ENCODE data around the gene COBL. TPM values are rescaled to one million over a fixed set of nuclear protein-coding genes. Genes with fewer than 3 reads are reported as not detected.

COBL gene
- total RNA-seq, 1 experiment from 2014 or later, result 8.6 TPM

DNA sequence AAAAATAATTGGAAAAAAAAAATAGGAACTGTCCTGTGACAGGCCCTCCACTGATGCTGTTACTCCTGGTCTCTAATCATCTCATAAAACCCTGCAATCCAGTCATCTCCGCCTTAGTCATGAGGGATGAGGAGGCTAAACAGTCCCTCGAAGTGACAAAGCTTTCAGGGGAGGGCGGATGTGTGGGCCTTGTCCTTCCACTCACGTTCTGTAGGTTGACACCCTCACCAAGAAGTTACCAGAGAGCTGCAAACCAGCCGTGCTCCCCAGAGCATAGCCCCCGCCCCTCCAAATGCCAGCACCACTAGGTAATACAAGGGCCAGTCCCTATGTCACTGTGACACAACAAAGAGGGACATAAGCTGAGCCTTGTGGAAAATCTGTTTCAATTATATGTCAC lies 11.9 kb downstream of the COBL start:
- ChIA-PET CTCF (no interaction called here), POLR2A (ENCODE audit: unreplicated experiment) (no interaction called here)
- intact Hi-C loops (cut with micrococcal nuclease), result loop anchor here (5.0 kb wide), 1 partner anchor 48 kb away; no protein-coding TSS in a partner anchor
- Histone ChIP-seq H3K4me1 (ENCODE audit: insufficient read depth, low read length) (peaks cover 27% of the 10 kb centered on the region), H3F3A (ENCODE audit: low read length, unreplicated experiment) (no peaks in the 10 kb centered on the region), H3K4me3 (ENCODE audit: low read length) (no peak overlapping the region), H3K9me3 (ENCODE audit: low read length) (no peaks in the 10 kb centered on the region), H2AFZ (ENCODE audit: low read length) (no peak overlapping the region), H3K27ac (ENCODE audit: low read length) (no peak overlapping the region), H3K27me3 (ENCODE audit: low read length) (no peaks in the 10 kb centered on the region), H3K4me2 (ENCODE audit: low read length) (no peak overlapping the region), H3K9ac (ENCODE audit: low read length) (no peak overlapping the region), H3K9me2 (replicated peaks; ENCODE audit: low read length) (no peaks in the 10 kb centered on the region), H3K79me2 (ENCODE audit: low read length) (peaks cover 32% of the 10 kb centered on the region; the same call in 1 of the 2 replicates), H3K36me3 (ENCODE audit: low read depth, low read length) (no peaks in the 10 kb centered on the region), H4K20me1 (ENCODE audit: low read length) (no peaks in the 10 kb centered on the region)
- TF ChIP-seq EZH2phosphoT487 (IDR thresholded peaks at IDR 0.05; ENCODE audit: borderline replicate concordance, low read length) (no peak), EZH2 (IDR thresholded peaks at IDR 0.05; ENCODE audit: low read length, unreplicated experiment) (no peak)
- TF ChIP-seq, protein P1, sequence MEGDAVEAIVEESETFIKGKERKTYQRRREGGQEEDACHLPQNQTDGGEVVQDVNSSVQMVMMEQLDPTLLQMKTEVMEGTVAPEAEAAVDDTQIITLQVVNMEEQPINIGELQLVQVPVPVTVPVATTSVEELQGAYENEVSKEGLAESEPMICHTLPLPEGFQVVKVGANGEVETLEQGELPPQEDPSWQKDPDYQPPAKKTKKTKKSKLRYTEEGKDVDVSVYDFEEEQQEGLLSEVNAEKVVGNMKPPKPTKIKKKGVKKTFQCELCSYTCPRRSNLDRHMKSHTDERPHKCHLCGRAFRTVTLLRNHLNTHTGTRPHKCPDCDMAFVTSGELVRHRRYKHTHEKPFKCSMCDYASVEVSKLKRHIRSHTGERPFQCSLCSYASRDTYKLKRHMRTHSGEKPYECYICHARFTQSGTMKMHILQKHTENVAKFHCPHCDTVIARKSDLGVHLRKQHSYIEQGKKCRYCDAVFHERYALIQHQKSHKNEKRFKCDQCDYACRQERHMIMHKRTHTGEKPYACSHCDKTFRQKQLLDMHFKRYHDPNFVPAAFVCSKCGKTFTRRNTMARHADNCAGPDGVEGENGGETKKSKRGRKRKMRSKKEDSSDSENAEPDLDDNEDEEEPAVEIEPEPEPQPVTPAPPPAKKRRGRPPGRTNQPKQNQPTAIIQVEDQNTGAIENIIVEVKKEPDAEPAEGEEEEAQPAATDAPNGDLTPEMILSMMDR (conservative IDR thresholded peaks at IDR 0.05; ENCODE audit: low read depth, low read length), result no peak
- DNase-seq, result peak; percentile 57
- peak; percentile 62 for ATAC-seq
- BruUV-seq (replicated peaks), result no TSS peak

DNA sequence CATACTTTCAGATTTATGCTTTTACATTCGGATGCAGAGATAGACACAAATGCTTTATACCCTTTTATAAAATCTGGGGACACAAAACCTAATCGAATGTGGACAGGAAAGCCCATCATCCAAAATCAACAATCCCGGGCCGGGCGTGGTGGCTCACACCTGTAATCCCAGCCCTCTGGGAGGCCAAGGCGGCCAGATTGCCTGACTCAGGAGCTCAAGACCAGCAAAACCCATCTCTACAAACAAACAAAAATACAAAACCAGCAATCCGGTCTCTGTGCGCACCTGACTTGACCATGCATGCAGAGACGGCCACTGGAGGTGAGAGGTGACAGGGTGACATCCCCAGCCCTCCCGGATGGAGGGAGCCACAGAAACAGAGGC lies 13.5 kb downstream of the COBL start:
- peak; percentile 45 for DNase-seq
- no peak overlapping the region for H2AFZ ChIP-seq (ENCODE audit: low read length)
- peak overlapping the region; percentile 71 for H3K4me2 ChIP-seq (ENCODE audit: low read length)
- intact Hi-C loops (cut with micrococcal nuclease), result loop anchor here (2.0 to 5.0 kb wide), 2 partner anchors 14 to 49 kb away; partner anchors contain the start of gene COBL
- no TSS peak for BruUV-seq (replicated peaks)
- TF ChIP-seq EZH2phosphoT487 (IDR thresholded peaks at IDR 0.05; ENCODE audit: borderline replicate concordance, low read length), result no peak
- no peak for TF ChIP-seq EZH2 (IDR thresholded peaks at IDR 0.05; ENCODE audit: low read length, unreplicated experiment)
- TF ChIP-seq, protein P1 (conservative IDR thresholded peaks at IDR 0.05; ENCODE audit: low read depth, low read length), result no peak
- POLR2A ChIA-PET (ENCODE audit: unreplicated experiment), result interaction anchor here (0.6 kb wide), 2 partner anchors 73 to 683 kb away, joined by 4 to 5 read pairs; no protein-coding TSS in a partner anchor
- peaks cover 27% of the 10 kb centered on the region for H3K4me1 ChIP-seq (ENCODE audit: insufficient read depth, low read length)
- no peaks in the 10 kb centered on the region for H3F3A ChIP-seq (ENCODE audit: low read length, unreplicated experiment)
- no peaks in the 10 kb centered on the region for H4K20me1 ChIP-seq (ENCODE audit: low read length)
- no peaks in the 10 kb centered on the region for H3K36me3 ChIP-seq (ENCODE audit: low read depth, low read length)
- H3K79me2 ChIP-seq (ENCODE audit: low read length), result peaks cover 32% of the 10 kb centered on the region; the same call in 1 of the 2 replicates
- peak; percentile 45 for ATAC-seq
- H3K4me3 ChIP-seq (ENCODE audit: low read length), result peak overlapping the region; percentile 6
- H3K9me3 ChIP-seq (ENCODE audit: low read length), result no peaks in the 10 kb centered on the region
- H3K27me3 ChIP-seq (ENCODE audit: low read length), result no peaks in the 10 kb centered on the region
- H3K9ac ChIP-seq (ENCODE audit: low read length), result no peak overlapping the region
- peak overlapping the region; percentile 71 for H3K27ac ChIP-seq (ENCODE audit: low read length)
- H3K9me2 ChIP-seq (replicated peaks; ENCODE audit: low read length), result no peaks in the 10 kb centered on the region
- CTCF ChIA-PET, result interaction anchor here (0.9 kb wide), 2 partner anchors 11 to 140 kb away, joined by 3 read pairs; no protein-coding TSS in a partner anchor

DNA sequence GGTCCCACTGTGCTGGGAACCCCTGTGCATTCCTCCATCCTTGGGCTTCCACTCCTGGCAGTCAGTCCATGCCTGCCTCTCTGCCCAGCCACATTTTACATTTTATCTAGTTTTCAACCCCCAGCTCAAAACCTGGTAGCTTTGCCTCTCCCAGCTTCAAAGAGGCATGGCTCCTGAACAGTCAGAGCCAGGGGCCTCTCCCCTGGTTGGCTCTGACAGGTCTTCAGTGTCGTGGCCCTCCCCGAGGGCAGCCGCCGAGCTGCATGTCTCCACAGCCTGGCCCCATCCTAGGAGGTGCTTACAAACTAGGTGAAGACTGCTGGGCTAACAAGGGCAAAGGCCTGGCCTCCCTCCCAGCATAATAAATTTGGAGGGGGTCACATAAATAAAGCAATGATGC lies 14.8 kb downstream of the COBL start:
- H3K4me2 ChIP-seq (ENCODE audit: low read length), result no peak overlapping the region
- TF ChIP-seq EZH2 (IDR thresholded peaks at IDR 0.05; ENCODE audit: low read length, unreplicated experiment) (no peak), EZH2phosphoT487 (IDR thresholded peaks at IDR 0.05; ENCODE audit: borderline replicate concordance, low read length) (no peak)
- TF ChIP-seq, protein P1 (conservative IDR thresholded peaks at IDR 0.05; ENCODE audit: low read depth, low read length), result no peak
- no peak overlapping the region for H3K4me3 ChIP-seq (ENCODE audit: low read length)
- H4K20me1 ChIP-seq (ENCODE audit: low read length), result no peaks in the 10 kb centered on the region
- H3K9me3 ChIP-seq (ENCODE audit: low read length), result no peaks in the 10 kb centered on the region
- intact Hi-C loops (cut with micrococcal nuclease), result loop anchor here (2.0 to 5.0 kb wide), 2 partner anchors 15 to 50 kb away; partner anchors contain the start of gene COBL
- no peaks in the 10 kb centered on the region for H3K36me3 ChIP-seq (ENCODE audit: low read depth, low read length)
- DNase-seq (no peak), ATAC-seq (no peak)
- H3K9me2 ChIP-seq (replicated peaks; ENCODE audit: low read length), result no peaks in the 10 kb centered on the region
- no TSS peak for BruUV-seq (replicated peaks)
- POLR2A ChIA-PET (ENCODE audit: unreplicated experiment), result no interaction called here
- no peak overlapping the region for H2AFZ ChIP-seq (ENCODE audit: low read length)
- H3K9ac ChIP-seq (ENCODE audit: low read length), result no peak overlapping the region
- H3K27ac ChIP-seq (ENCODE audit: low read length), result no peak overlapping the region
- H3K79me2 ChIP-seq (ENCODE audit: low read length), result peaks cover 32% of the 10 kb centered on the region; the same call in 1 of the 2 replicates
- no peaks in the 10 kb centered on the region for H3K27me3 ChIP-seq (ENCODE audit: low read length)
- H3K4me1 ChIP-seq (ENCODE audit: insufficient read depth, low read length), result peaks cover 27% of the 10 kb centered on the region
- CTCF ChIA-PET, result no interaction called here
- no peaks in the 10 kb centered on the region for H3F3A ChIP-seq (ENCODE audit: low read length, unreplicated experiment)

Data from PC-3 (cell line).